Activated CD4-positive, alpha-beta T cell treated with anti-CD3 and anti-CD28 coated beads, Interleukin-2, amount 50 U/mL, for 16 hours (primary cell): Measurements from ENCODE around the gene SPAG4.

Experiments
- DNase-seq: peaks from one replicate; pipeline ENCODE4 v3.0.0-alpha.2; 2020

SPAG4 gene

GRCh38 chr20:35625584-35626385 lies 10.2 kb downstream of the SPAG4 start:
- no peak for DNase-seq

- no peak for DNase-seq
Observed at GRCh38 chr20:35626386-35627001, 10.9 kb downstream of the SPAG4 start.

GRCh38 chr20:35627121-35627520 lies 11.5 kb downstream of the SPAG4 start:
- DNase-seq = no peak

GRCh38 chr20:35629427-35630145 lies 14.0 kb downstream of the SPAG4 start:
- no peak for DNase-seq

GRCh38 chr20:35630636-35631035 lies 15.0 kb downstream of the SPAG4 start:
- DNase-seq = no peak

- DNase-seq = no peak
Observed at GRCh38 chr20:35632539-35633115, 17.0 kb downstream of the SPAG4 start.

- DNase-seq = no peak
Observed at GRCh38 chr20:35635652-35636051, 20.0 kb downstream of the SPAG4 start.

- no peak for DNase-seq
Observed at GRCh38 chr20:35636095-35636494, 20.5 kb downstream of the SPAG4 start.

- DNase-seq = no peak
Observed at GRCh38 chr20:35637276-35637675, 21.6 kb downstream of the SPAG4 start.

GRCh38 chr20:35638751-35639150 lies 23.1 kb downstream of the SPAG4 start:
- no peak for DNase-seq

GRCh38 chr20:35640724-35641123 lies 25.1 kb downstream of the SPAG4 start:
- DNase-seq = no peak

GRCh38 chr20:35641743-35642142 lies 26.1 kb downstream of the SPAG4 start:
- DNase-seq = no peak

GRCh38 chr20:35643045-35643444 lies 27.4 kb downstream of the SPAG4 start:
- DNase-seq = no peak

GRCh38 chr20:35644806-35645205 lies 29.2 kb downstream of the SPAG4 start:
- no peak for DNase-seq

- no peak for DNase-seq
Observed at GRCh38 chr20:35648836-35649235, 33.2 kb downstream of the SPAG4 start.

GRCh38 chr20:35650632-35651031 lies 35.0 kb downstream of the SPAG4 start:
- no peak for DNase-seq

- no peak for DNase-seq
Observed at GRCh38 chr20:35651958-35652357, 36.3 kb downstream of the SPAG4 start.

- no peak for DNase-seq
Observed at GRCh38 chr20:35652641-35653429, 37.2 kb downstream of the SPAG4 start.

GRCh38 chr20:35653430-35653734 lies 37.8 kb downstream of the SPAG4 start:
- DNase-seq = no peak

- no peak for DNase-seq
Observed at GRCh38 chr20:35653893-35654292, 38.3 kb downstream of the SPAG4 start.

- no peak for DNase-seq
Observed at GRCh38 chr20:35654415-35654814, 38.8 kb downstream of the SPAG4 start.

- no peak for DNase-seq
Observed at GRCh38 chr20:35657271-35657670, 41.6 kb downstream of the SPAG4 start.
